Stimulated activated CD8-positive, alpha-beta memory T cell treated with anti-CD3 and anti-CD28 coated beads, Interleukin-7, amount 100 ng/mL, for 48 hours (primary cell): ENCODE results near the gene BTG1.
"Not testable (repeated sequence)": the region's sequence is repeated elsewhere in the genome, so short reads cannot be mapped to it uniquely, and the experiment has no call there.

ENCODE experiments used
- DNase-seq, 2 donors: peaks; one replicate each; pipeline ENCODE4 v3.0.0-alpha.2; 2020; ENCODE audit warnings: low read depth in 1 of 2; ENCODE audit errors: extremely low read depth in 1 of 2

The BTG1 gene

DNA sequence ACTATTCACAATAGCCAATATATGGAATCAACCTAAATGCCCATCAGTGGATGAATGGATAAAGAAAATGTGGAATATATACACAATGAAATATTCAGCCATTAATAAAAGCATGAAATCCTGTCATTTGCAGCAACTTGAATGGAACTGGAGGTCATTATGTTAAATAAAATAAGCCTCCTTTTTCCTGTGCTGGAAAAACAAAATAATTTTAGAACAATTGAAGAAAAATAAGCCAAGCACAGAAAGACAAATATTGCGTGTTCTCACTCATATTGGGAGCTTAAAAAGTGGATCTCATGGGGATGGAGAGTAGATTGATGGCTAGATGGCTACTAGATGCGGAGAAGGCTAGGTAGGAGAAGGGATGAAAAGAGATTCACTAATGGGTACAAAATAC, 6.3 kb upstream of the BTG1 start:
- DNase-seq, result no peak

DNA sequence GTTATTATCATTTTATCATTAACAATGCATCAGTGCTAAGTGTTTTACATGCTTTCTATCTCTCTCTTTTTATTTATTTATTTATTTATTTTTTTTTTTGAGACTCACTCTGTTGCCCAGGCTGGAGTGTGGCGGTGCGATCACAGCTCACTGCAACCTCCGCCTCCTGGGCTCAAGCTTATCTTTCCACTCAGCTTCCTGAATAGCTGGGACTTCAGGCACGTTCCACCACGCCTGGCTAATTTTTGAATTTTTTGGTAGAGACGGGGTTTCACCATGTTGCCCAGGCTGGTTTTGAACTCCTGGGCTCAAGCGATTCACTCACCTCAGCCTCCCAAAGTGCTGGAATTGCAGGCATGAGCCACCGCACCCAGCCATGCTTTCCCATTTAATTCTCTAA, 3.9 kb upstream of the BTG1 start:
- no peak for DNase-seq

DNA sequence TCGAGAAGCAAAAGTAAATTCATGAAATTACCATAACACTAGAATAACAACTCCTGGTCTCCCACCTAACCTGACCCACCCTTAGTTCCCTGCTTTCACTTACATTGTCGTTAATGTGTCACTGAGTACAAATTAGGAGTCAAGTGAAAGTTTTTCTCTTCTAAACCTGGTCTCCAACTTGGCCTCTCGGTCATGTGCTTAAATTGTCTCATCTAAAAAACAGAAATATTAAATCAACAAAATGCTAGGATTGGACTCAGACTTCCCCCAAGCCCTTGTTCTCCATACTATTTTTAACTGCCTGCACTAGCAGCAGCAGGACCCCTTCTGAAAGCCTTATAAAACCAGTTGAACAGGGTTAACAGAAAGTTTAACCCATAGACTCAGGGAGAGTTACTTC, 1.8 kb upstream of the BTG1 start:
- DNase-seq, result no peak

DNA sequence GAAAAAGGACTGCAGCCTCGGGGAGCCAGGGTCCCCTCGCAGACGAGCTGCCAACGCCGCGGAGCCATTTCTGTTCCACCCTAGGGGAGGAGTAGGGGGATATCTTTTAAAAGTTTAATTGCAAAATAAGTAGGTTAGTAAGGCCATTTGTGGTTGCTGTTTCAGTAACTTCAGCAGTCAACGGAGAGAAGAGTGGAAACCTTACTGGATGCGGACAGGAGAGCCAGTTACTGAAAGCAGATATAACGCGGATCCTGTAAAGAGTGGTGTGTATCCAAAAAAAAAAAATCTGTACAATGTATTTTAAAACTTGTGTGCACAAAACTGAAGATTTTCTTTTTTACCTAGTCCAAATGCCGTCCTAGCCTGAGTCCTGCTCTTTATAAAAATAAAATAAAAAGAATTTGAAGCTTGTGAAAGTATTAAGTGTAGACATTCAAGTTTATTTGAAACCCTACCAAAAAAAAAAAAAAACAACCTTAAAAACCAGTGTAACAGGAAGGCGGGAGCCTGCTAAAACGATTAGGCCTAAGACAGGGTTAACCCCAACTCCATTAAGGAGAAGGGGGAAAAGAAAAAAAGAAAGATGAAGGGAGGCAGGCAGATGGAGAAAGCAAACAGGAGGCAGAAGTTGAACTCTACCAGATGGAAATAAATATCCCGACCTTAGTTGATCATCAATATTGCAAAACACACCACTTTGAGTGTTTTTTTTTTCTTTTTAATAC, 1.0 kb upstream of the BTG1 start:
- DNase-seq, result no peak

DNA sequence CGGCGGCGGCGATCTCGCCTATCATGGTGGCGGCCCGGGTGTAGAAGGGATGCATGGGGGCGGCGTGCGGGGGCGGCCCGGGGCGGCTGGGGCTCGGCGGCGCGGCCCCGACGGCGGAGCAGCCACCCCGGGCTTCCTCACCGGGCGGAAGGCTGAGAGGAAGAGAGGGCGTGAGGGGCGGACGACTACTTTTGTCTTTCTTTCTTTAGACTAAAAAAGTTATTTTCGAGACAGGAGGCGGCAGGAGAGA, 240 bp downstream of the BTG1 start:
- no peak for DNase-seq

DNA sequence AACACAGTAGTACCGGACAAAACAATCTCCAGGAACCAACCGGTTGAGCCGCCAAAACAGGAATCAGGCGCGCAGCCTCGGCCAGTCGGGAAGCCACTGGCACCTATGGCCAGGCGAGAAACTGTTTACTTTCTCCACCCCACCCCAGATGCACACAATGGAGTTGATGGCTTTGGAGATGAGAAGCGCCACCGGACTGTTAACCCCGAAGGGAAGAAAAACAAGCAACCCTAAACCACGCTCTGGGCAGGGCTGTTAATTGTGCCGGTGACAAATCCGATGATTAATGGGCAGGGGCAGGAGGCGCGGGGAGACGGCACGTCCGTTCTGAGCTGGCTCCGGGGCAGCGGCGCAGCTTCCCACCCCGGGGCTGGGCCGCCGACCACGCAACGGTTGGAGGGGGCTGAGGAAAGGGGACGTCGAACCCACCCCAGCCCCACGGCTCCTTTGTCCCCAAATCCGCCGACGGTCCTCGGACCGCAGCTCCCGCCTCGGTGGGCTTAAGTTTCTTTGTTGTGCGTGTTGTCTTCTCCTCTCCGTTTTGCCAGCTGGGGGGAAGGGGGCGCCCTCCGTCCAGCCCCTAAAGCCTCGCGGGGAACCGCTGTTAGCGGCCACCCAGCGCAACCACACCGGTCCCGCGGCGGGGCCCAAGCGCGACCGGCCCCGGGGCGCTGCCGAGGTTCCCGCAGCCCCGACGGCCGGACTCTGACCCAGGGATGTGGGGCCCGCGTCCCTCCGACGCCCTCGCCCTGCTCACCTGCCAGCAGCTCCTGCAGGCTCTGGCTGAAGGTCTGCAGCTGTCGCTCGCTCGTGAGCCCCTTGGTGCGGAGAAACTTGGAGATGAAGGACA, 790 bp downstream of the BTG1 start:
- DNase-seq, result peak; percentile 23 to 52

DNA sequence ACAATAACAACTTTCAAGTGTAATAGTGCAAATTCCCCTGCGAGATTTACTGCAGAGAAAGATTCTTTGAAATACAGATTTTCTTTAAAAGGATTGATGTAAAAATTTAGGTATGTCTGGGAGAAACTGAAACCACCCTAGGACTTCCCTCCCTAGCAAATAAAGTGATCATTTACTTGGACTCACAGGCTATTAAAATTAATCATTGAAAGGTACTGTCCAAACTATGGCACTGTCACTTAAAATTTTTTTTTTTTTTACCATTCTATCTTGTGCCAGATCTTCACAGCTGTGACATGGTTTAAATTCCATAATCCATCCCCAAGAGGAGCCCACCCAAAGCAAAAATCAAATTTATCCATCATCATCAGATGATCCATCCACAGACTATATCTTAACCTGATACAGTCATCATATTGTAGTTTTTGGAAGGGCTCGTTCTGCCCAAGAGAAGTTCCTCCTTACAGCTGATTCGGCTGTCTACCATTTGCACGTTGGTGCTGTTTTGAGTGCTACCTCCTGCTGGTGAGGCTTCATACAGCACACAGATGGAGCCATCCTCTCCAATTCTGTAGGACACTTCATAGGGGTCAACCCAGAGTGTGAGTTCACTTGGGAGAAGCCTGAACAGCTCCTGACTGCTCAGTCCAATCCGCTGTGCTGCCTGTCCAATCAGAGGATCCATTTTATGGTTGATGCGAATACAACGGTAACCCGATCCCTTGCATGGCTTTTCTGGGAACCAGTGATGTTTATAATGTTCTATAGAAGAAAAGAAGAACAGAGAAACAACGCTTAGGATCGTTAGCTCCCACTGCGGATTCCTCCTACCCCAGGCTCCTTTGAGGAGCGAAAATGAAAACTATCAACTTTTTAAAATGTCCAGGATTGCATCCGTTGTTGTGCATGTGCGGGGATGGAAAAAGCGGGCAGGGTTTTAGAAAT, 1.7 kb downstream of the BTG1 start:
- peak; percentile 33 to 49 for DNase-seq

DNA sequence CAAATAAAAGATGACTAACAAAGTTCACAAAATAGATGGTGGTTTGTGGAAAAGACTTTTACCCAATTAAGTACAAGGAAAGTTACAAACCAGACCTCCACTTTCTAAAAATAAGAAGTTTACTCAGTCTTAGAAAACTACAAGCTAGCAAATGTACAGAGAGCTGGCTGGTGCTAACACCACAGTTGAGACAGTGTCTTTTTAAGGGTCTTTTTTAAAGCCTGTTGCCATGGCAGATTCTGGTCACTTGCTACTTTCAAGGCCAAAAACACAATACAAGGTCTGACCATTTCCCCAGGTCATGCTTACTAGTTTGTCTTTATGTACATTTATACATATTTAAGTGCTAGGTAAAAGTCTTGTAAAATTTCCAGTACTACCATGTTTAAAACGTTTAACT, 2.4 kb downstream of the BTG1 start:
- DNase-seq, result no peak

DNA sequence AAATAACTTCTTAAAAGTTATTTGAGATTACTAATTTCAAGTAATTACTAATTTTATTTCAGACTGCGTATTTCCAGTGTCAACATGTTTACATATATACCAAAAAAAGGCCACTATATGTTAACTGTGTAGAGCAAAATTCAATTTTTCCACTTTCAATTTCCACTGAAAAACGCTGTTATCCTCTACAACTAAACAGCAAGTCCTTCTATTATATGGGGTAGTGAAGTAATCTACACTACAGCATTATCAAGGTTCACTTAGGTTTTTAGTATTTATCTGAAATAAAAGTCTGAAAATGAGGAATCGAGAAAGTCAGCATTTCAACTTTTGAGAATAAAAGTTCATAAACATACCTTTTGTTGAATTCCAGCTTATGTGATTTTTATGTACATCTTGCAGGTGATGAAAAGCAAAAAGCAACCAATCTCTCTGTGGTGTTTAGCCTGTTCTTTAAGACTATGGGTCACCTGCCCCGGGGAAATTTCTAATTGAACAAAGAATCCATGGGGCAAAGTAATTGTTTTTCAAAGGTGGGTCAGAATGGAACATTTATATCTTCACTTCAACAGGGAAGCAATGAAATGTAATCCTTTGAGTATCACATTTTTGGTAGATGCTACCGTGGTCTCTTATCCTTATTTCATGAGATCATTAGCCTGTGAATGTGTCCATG, 3.3 kb downstream of the BTG1 start:
- no peak for DNase-seq

DNA sequence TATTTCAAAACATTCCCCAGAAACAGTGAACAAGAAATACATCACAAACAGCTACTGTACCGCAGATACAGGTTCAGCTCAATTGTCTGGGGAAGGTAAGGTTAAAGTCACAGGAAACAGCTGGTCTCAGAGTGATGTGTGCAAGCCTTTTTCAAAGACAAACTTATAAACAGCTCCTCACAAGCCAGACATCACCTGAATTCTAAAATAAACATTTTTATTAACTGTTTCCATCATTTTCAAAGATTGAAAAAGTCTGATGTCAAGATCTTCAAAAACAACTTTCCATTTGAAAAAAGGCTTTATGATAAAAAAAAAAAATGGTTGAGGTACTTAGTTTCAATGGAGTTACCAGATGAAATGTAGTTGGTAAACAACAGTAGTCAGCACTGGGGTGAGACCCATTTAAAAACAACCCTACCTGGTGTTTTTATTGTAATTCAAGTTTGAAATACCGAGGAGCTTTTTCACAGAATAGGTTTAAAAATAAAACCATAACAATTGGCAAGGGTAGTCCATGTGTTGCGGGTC, 4.0 kb downstream of the BTG1 start:
- no peak for DNase-seq

DNA sequence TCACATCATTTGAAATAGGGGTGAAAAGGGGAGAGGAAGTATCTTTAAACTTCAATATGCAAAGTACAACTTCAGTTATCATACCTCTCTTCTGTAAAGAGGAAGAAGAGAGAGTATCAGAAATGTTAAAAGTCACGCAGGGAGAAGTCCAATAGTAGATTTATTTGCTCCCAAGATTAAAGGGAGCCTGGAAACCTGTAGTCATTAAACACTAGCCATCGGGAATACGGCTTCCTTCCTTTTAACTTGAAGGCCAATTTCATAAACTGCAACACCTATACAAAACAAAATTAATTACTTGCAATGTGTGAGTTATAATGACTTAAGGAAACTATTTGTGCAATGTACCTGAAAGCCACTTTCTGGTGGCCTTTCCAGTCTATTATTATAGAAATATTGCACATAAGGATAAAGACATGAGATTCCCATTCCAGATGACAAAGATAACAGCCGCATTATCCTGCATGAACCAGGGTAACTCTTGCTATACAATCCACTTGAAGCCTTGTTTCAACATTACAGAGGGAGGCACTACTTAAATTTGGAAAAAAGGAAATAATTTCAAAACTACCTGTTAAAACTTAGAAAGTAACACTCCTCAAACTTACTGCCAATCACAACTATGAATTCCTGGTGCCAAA, 4.6 kb downstream of the BTG1 start:
- DNase-seq, result no peak

DNA sequence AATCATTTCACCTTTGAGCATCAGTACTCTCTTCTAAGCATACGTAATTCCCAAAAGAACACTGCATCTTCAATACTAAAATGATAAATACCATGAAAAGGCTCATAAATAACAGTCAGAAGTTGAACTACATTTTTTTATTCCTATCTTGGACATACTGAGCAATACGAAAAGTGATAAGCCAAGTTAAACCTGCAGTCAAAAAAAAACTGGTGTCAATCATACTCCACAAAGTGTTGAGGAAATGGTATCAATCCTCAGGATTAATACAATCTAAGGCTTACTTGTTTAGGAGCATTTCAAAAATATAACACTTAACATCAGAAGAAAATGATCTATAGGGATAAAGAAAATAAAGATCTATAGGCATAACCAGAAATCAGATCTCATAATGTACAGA, 5.5 kb downstream of the BTG1 start:
- no peak for DNase-seq

DNA sequence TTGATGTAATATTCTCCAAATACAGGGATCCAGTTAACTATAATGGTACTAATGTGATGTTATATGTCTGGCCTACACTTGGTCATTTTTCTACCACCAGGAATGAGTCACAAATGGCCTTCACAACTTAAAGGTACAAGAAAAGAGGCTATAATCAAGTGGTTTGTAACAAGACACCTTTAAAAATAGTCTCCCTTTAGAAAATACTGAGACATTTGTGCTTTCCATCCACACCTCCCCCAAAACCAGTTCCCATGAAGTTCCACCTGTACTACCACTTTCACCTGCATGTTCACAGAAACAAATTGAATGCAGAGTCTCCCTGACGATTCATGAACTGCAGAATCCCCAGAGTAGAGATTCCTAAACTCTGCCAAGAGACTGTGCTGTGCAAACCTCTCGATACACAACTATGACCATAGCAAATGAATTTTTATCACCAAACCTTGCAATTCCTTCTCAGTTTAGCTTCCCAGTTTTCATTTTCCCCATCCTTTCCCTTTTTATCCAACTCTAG, 6.0 kb downstream of the BTG1 start:
- no peak for DNase-seq

DNA sequence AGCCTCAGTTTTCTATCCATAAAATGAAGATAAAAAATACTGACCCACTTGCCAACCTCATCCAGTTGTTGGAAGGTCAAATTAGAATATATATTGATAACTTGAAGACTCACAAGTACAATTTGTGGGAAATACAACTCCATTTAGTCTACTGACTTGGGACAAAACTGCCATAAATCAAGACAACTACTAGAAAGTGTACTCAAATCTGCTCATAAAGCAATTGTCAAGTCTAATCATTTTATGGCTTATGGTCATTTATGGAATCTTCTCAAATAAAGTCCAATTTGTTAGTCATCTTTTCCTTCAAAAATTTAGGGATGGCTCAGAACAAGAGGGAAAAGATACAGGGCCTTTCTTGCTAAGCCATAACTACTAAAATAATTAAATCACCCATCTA, 7.0 kb downstream of the BTG1 start:
- no peak for DNase-seq

DNA sequence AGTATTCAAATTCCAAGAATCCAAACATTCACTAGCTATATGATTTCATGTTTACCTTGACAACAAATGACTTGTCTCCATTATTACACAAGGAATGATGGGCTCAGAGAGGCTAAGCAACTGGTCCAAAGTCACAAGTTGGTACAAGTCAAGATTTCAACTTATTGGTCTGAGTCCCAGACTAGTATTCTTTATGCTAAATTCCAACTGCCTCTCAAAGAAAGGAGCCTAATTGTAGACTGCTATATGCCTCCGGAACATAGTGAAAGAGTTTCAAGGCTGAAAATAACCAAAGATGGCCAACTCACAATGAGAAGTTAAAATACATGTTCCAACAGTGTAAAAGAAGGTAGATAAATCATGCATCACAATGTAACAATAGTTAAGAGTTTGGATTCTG, 7.5 kb downstream of the BTG1 start:
- no peak for DNase-seq

DNA sequence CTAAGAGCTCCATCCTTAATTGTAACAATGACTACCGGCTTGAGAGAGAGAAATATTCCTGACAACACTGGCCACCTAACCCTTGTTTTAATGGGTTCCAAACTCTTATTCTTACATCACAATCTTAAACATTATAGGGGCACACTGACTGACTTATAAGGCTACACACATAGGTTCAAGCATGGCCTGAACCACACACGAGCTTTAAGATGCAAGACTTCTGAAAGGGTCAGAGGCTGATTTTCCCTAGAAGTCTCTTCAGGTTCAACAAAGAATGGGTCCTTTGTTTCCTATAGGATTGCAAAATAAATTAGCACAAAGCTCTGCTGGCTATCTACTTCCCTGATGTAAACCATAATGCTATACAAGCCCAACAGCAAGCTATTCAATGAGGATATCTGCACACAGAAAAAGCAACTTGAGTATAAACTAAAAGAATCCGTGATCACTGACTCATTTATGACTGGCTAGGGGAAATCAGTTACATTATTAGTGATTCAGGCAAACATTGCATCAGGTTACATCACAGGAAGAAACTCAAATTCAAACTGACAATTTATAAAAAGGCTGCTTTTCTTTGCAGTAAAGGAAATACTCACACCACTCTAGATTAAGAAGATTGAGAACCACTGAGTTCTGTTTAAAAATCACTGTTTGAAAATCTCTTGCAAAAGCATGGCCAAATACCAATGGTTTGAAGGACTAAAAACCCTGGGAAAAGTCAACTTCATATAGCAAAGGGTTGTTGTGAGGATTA, 8.5 kb downstream of the BTG1 start:
- no peak for DNase-seq

DNA sequence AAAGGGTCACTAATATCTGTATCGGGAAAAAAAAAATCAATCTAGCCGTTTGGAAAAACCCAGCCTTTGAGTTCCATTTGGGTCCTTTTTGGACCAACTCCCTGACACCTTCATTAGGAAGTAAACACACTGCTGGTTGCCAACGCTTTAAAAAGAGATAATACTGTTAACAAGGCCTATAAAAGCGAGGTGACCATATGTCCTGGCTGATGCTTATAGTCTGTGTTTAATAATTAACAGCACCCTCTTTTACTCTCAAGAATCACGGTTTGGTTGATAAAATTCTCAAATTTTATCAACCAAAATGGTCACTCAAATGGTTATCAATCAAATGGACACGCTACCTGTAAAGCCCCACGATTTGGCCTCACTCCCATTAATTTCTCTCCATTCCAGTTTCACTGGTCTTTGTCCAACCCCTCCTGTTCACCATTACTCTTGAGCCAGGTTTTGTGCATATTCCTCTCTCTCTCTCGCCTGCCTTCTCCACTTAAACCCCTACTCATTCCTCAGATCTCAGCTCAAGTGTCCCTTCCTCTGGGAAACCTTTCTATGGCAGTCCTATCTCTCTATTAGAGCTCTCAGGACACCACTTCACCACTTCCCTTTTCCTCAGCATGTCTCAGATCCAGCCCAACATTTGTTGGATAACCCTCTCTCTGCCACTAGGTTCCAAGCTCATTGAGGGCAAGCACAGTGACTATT, 9.5 kb downstream of the BTG1 start:
- no peak for DNase-seq

DNA sequence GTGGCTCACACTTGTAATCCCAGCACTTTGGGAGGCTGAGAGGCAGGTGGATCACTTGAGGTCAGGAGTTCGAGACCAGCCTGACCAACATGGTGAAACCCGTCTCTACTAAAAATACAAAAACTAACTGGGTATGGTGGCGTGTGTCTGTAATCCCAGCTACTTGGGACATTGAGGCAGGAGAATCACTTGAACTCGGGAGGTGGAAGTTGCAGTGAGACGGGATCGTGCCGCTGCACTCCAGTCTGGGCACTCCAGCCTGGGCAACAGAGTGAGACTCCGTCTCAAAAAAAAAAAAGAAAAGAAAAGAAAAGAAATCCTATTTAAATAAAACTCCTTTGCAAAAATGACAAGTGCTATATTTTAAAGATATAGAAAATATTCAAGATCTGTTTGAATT, 10.1 kb downstream of the BTG1 start:
- DNase-seq, result not testable (repeated sequence)
